Activated CD4-positive, alpha-beta T cell treated with anti-CD3 and anti-CD28 coated beads, Interleukin-2, amount 50 U/mL, for 1 hour (primary cell): ENCODE results near the gene KATNAL2.
A peak's percentile ranks its signal among the peaks of the same experiment; 100 is the strongest.

Experiments used
- DNase-seq: peaks from one replicate; pipeline ENCODE4 v3.0.0-alpha.2; 2020

Gene KATNAL2, protein sequence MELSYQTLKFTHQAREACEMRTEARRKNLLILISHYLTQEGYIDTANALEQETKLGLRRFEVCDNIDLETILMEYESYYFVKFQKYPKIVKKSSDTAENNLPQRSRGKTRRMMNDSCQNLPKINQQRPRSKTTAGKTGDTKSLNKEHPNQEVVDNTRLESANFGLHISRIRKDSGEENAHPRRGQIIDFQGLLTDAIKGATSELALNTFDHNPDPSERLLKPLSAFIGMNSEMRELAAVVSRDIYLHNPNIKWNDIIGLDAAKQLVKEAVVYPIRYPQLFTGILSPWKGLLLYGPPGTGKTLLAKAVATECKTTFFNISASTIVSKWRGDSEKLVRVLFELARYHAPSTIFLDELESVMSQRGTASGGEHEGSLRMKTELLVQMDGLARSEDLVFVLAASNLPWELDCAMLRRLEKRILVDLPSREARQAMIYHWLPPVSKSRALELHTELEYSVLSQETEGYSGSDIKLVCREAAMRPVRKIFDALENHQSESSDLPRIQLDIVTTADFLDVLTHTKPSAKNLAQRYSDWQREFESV

DNA sequence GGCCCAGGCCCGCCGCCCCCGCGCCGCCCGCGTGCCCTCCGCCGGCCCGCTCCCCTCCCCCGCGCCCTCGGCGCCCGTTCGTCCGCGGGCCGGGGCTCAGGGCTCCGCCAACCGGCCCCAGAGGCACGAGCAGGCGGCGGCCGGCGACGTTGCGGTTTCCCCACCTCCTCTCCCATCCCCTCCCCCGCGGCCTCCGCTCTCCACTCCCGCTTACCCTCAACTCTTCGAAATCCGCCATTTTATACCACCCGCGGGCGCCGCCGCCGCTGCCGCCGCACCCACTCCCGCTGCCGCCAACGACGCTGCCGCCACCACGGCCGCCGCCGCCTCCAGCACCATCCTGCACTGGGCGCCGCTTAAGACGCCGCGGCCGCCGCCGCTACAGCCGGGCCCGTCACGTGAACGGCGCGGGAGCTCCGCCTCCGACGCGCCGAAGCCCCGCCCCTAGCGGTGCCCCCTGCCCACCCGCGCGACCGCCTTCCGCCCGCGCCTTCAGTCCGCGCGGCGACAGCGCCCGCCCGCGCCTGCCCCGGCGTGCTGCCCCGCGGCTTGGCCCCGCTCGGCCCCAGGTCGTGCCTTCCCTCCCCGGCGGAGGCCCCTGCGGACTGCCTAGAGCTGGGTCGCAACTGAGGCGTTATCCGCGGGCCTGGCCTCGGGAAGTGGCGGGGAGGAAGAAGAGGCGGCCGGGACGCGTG is at the start of gene KATNAL2, which contains the start of gene PIAS2:
TSS of gene KATNAL2 (plus strand) at position 495 of the 695 bp plus-strand sequence. CDS start 29,271 bp downstream, outside the sequence.
TSS of gene PIAS2 (minus strand) at position 400 of the 695 bp plus-strand sequence. CDS start at position 238, 162 bp downstream.
- DNase-seq: peak; percentile 65

DNA sequence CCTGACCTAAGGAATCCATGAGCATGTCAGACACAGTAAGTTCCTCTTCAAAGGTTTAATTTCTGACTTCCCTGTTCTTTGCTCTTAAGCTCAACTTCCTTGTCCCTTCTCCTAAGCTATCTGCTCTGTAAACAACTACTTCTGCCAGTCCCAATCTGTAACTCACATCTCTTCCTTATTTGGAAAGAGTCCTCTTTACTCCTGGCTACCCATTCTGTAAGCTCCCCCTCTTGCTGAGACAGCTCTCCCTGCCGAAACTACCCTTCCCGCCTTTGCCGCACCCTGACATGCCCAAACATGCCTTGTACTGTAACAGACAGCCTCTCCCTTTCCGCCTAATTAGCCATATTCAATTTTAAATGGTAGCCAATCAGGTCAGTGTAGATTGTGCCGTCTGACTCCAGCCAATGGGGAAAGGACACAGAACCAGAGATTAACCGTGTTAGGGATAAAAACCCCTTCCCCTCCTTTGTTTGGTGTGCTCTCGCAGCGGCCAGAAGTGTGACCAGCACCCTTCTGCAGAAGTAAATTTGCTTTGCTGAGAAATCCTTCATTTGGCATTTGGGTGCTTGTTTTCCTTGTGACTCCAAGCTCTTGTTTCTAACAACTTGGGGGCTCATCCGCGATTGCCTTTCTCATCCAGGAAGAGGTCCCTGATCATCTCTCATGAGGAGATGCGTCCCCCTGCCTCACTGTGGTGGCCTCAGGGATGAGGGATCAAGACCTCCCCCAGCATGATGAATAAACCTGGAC is 49.1 kb upstream of the KATNAL2 start:
- no peak for DNase-seq

DNA sequence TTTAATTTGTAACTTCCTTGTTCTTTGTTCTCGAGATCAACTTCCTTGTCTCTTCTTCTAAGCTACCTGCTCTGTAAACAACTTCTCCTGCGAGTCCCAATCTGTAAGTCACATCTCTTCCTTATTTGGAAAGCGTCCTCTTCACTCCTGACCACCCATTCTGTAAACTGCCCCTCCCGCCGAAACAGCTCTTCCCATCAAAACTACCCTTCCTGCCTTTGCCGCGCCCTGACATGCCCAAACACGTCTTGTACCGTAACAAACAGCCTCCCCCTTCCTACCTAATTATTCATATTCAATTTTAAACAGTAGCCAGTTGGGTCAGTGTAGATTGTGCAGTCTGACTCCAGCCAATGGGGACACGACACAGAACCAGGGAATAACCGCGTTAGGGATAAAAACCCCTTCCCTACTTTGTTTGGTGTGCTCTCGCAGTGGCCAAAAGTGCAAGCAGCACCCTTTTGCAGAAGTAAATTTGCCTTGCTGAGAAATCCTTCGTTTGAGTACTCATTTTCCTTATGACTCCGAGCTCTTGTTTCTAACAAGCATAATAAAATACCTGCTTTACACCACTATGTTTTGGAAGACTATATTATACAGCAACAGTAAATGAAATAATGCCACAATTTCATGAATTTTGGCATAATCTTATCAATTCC is 39.9 kb upstream of the KATNAL2 start:
- DNase-seq: no peak

DNA sequence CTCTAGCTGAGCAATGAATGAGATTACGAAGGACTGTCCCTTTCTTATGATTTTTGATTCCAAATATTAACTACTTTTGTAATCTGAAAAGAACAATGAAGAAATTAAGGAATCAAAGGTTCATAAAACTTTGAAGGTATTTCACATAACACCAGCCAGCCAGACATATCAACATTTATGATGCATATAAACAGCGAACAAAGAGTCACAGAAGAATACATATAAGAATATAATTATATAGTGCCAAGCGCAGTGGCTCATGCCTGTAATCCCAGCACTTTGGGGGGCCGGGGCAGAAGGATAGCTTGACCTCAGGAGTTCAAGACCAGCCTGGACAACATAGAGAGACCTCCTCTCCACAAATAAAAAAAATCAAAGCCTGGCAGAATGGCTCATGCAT is 34.2 kb upstream of the KATNAL2 start:
- DNase-seq: no peak

DNA sequence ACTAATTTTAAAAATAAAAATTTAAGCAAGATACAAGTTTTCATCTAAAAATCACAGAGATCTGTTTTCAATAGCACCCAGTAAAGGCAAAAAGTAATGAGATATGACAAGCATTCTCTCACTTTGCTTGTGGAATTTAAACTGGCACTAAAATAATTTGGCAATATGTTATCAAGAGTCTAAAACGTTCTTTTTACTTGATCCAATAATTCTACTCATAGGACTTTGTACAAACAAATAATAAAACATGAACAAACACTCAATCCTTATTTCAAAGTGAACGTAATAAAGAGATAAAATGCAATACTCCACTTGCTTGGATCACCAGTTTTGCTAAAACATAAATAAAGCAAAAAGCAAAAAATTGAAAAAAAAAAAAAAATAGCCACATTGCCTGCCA is 30.5 kb upstream of the KATNAL2 start:
- no peak for DNase-seq

DNA sequence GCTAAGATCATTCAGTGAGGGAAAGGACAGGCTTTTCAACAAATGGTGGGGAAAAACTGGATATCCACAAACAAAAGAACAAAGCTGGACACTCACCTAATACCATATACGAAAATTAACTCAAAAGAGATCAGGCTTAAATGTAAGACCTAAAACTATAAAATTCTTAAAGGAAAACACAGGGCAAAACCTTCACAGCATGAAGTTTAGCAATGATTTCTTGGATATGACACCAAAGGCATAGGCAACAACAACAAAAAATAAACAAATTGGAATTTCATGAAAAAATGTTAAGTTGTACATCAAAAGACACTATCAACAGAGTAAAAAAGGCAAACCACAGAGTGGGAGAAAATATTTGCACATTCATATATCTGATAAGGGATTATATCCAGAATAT is 28.4 kb upstream of the KATNAL2 start:
- DNase-seq: no peak

DNA sequence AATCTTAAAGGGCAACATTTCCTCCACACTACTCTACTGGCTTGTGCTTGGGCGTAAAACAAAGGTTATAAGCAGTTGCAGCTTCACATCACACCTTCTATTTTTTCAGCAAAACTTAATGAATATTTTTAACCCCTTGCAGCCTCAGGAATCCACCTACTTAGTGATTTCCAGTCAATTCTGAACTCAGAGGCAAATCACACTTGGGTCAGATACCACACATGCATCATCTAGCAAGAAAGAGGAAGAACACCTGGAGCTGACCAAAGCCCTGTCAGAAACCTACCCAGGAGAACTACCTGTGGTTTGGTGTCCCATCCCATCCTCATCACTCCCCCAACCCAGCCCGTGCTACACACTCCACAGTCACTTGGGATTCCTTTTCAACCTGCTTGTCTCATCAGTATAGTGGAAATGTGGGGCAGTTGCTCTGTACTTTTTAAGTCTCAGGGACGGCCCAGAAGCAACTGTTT is 25.6 kb upstream of the KATNAL2 start:
- DNase-seq: no peak

DNA sequence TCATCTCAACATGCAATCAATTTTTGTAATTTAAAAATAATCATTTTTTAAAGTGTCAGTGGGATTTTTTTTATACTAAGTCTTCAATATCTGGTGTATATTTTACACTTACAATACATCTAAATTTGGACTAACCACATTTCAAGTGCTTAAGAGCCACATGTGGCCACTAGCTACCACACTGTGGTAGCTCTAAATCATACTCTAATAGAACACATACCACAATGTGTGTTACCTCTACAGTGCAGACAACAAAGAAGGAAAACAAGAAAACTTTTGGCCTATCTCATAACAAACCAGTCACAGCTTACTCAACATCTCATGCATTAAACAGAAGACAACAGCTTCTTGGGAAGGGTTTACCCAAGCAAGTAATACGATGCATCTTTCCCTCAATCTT is 24.6 kb upstream of the KATNAL2 start:
- DNase-seq: no peak

DNA sequence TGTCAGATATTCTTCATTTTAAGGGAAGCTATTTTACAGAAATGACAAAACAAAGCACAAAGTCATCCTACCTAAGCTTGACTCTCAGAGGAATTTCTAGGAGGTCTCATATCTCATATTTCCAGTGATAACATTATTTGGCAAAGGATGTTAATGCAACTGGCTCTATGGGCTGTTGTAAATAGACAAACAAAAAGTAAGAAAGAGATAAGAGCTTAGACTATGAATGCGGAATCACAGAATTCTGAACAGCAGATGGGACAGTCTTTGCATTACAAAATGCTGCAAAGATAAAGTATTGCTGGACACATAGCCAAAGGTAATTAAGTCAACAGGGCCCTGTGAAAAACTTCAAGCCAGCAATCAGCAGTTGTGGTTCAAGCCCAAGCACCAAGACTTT is 24.0 kb upstream of the KATNAL2 start:
- no peak for DNase-seq

DNA sequence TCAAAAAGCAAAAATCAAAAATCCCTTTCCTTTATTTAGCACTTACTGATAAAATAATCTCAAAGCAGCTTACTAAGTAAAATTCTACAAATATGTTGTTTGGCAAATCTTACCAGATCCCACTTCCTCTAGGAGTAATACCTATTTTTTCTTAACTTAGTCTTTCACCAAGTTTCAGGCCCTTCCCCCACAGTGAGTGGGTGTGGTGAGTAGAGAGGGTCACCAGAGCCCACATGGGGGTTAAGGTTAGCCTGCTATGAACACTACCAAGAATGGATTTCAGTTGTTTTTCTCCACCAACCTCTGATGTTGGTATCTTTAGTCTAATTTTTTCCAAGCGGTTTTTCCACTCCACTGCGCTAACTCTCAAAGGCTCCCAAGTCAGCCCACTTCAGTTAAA is 23.3 kb upstream of the KATNAL2 start:
- DNase-seq: no peak

DNA sequence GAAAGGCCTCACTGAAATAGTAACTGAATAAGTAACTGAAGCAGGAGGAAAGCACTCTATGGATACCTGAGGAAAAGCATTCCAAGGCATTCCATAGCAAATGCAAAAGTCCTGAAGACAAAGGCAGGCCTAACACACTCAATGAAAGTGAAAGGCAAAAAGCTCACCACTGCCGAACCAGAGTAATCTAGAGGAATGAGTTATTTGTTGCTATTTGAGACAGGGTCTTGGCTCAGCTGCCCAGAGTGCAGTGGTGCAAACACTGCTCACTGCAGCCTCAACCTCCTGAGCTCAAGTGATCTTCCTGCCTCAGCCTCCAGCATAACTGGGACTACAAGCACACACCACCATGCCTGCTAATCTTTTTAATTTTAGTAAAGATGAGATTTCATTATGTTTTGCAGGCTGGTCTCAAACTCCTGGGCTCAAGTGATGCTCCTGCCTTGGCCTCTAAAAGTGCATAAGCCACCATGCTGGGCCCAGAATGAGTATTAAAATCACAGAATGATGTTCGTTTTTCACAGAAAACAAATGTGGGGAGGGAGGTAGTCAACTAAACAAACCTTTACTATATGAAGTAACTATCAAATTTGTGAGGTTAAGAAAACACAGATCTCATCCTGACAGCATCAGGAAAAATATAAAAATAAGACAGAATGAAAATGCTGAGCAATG is 18.0 kb upstream of the KATNAL2 start:
- no peak for DNase-seq

DNA sequence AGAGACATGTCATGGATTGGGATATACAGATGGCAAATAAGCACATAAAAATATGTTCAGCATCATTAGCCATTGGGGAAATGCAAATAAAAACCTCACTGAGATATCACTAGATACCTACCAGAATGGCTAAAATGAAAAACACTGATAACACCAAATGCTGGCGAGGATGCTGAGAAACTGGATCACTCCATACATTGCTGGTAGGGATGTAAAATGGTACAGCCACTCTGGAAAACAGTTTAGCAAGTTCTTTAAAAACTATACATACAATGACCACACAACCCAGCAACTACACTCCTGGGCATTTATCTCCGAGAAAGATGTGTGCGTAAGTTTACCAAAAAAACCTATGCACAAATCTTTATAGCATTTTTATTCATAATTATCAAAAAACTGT is 14.0 kb upstream of the KATNAL2 start:
- DNase-seq: no peak

DNA sequence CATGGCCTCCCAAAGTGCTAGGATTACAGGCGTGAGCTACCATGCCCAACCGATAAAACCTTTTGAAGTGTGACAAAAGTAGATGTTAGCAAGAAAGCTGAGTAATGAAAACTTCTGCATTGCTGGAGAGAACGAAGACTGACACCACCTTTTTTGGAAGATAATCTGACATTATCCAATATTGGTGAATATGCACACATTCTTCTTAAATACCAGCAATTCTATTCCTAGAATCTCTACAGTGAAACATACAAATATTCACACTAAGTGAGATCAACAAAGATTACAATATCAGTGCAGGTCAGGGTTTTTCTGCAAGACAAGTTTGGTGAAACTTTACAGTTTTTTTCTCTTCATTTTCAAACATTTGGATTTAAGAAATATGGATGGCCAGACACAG is 7.9 kb upstream of the KATNAL2 start:
- DNase-seq: no peak

DNA sequence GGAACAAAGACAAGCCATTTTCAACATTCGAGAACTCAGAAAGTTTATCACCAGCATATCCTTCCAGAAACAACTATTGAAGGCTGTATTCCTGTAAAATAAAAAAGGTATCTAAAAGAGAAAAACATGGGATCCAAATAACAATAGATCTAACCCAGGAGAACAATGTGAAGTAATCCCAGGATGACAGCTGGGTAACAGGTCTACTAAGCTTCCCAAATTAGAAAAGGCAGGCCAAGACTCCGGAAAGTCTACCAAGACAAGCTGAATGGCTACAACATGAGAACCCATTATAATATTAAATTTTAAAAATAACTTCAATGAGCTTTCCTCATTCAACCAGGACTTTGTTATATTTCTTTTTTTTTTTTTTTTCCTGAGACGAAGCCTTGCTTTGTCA is 6.5 kb upstream of the KATNAL2 start:
- DNase-seq: no peak

DNA sequence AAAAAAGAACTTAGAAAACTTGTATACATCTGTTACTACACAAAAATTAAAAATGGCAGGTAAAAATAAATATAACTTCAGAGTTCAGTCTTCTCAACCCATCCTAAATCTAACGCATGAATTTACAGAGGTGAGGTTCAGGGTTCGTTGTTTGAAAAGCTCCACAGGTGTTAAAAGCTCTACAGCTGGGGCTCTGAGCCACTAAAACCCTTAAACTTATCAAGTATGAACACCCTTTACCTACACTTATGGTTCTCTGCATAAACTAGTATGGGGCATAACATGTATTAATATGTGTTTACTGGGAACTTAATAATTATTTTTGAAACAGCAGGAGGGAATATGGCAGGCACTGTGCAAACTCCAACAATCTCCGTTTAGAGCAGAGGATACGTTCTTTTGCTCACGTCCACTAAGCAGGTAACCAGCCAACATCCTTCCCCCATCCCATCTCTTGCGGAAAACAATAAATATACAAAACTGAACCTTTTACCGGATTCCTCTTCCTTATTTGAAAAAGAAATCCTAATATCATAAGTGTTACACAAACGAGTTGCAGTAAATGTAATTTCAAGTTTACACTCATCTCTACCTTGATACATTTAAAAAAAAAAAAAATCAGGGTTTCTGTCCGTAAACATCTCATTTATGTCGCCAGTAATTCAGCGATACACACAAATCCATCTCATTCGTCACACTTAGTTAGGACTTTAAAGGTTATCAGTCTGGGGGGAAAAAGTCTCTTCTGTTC is 1.4 kb upstream of the KATNAL2 start:
- no peak for DNase-seq

DNA sequence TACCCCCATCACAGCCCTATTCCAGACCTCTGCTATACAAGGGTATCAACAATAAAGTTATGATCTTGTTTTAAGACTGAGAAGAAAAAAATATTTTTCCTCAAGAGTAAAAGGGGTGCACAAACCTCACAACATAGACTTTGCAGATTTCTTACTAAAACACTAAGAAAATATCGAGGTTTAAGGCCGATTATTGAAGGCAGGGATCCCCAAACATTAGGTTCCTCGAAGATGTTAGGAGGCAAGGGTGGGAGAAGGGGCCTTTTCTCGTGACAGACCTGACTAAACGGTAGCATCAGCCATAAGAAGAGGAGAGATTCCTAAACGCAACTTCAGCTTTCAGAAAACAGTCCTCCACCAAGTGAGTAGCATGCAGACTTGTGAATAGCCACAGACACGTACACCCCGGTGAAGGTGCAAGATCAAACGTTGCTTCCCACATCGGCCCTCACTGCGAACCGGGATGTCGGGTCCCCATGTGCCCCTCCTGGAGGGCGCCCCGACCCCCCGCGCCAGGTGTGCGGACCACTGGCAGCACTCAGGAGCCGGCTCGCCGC is 773 bp upstream of the KATNAL2 start:
- peak; percentile 22 for DNase-seq

DNA sequence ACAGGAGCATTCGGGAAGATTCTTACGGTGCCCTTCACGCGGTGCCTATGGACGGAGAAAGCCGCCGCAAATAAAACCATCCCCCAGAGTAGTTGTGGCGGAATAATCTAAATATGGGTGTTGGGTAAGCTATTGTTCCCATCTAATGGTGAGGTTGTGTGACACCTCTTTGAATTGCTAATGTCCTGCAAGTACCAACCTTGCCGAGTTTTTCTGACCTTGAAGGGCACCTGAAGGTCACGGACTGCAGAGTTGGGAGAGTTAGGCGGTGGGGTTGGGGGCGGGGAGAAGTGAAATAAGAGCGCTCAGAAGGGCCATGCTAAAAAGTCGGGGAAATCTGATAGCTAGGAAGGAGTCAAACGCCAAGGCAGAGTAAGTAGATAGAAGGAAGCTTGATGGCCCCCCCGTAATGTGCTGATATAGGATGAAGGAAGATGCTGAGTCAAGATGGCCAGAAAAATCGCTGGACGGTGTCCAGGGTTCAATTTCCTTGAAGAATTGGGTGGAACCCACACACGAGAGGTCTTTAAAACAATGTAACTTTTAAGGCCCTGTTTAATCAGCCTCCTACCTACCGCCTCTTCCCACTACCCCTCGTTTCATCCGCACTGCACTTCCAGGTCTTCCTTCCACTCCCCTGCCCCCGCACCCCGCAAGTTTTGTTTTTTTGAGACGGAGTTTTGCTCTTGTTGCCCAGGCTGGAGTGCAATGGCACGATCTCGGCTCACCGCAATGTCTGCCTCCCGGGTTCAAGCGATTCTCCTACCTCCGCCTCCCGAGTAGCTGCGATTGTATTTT is 600 bp downstream of the KATNAL2 start:
- no peak for DNase-seq

DNA sequence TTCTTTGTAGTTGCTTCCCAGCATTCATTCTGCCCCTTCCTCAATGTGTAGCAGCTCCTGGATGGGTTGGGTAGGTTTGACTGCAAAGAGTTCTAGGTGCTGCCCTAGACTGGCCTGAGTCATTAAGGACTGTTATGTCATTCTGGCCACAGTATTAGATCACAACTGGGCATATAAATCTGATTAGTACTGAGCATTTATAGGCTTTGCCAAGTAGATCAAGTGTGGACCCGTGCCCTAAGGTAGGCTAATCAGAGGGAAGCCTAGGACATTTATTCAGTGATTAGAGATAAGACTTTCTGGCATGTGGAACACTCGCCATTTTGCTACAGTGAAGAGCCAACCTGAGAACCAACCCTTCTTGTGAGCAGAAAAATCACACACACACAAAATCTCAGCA is 2.7 kb downstream of the KATNAL2 start:
- DNase-seq: no peak

DNA sequence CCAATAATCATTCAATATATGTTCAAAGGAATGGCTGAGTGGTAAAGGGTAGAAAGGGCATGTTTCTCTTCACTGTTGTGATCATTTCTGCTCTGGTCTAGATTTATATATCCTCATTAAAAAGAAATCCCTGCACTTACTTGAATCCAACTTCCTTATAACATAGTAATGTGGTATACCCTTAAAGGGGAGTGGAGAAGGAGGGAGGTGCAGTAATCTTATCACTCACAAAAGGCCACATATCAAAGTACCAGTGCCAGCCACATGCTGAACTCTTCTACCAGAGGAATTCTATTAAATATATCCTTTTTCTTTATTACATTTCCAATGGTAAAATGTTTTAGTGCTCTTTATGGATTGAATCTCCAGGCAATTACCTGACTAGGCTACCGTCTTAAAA is 3.3 kb downstream of the KATNAL2 start:
- DNase-seq: no peak

DNA sequence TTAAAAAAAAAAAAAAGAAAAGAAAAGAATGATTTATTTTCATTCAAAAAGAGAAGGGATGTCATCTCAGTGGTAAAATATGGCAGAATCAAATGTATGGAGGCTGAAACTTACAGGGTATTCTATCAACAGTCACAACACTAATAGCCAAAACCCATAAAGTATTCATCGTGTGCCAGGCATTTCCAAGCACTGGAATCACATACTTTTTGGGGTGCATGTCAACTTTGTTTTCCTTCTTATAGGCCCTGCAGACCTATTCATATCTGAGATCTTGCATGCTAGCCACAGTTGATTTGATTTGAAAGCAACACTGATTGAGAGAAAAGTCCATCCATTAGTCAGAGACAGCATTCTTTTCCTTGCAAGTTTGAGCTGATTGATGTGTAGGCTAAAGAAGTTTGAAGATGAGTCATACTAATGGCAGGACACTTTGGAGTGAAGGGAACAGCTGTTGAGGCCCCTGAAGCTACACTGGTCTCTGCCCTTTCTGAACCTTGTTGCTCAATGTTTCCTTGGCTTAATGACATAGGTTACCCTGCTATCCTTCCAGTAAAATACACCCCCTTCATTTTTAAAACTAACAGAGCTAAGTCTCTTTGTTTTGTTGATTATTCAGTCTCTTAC is 22.0 kb downstream of the KATNAL2 start:
- DNase-seq: no peak
